ENCODE data around the gene USP32.
"Not testable (repeated sequence)": the region's sequence is repeated elsewhere in the genome, so short reads cannot be mapped to it uniquely, and the experiment has no call there.

USP32 gene

DNA sequence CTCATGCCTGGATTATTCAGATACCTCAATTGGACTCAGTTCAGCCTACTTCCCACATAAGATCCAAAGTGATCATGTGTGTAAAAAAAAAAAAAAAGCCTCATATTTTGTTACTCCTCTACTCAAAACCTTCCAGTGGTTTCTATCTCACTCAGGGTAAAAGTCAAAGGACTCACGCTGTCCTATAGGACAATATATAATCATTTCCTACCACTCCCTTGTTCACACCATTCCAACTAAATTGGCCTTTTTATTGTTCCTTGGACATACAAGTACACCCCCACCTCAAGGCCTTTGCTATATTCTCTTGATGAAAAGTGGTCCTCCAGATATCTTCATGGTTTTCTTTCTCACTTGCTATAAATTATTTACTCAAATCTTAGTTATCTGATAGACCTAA lies 99.2 kb downstream of the USP32 start:
- DNase-seq, result no peak

GRCh38 chr17:60284709-60285108 lies 107.2 kb downstream of the USP32 start:
- no peak for DNase-seq

DNA sequence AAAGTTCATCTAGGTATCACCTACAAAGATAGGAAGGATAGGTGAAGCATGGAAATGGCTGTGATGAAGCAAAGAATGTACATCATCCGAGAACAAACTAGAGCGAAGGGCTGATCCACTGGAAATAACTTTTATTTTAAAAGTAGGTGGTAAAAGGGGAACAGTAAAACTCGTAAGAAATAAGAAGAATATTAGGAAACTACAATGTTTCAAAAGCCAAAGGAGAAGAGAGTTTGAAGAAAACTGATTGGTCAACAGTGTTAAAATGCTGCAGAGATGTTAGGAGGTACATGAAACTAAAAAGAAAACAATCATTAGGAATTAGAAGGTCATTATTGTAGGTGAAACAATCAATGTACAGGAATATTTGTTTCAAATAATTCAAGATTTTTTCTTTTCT lies 108.1 kb downstream of the USP32 start:
- DNase-seq, result no peak

GRCh38 chr17:60280673-60281072 lies 111.3 kb downstream of the USP32 start:
- no peak for DNase-seq

DNA sequence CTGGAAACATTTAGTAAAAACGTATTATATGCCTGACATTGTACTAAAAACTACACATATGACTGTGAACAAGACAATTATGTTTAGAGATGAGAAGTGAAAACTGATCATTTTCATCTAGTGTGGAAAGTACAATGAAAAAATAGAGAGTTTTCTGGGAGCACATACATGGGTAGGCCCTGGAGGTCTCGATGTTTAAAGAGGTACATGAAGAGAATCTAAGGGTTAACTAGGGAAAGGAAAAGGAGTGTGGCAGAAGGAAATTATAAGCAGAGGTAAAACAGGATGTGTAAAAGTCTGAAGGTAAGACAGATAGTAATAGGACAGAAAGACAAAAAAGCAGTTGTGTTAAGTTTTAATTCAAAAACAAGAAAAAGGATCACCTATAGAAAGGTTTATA lies 113.7 kb downstream of the USP32 start:
- no peak for DNase-seq

DNA sequence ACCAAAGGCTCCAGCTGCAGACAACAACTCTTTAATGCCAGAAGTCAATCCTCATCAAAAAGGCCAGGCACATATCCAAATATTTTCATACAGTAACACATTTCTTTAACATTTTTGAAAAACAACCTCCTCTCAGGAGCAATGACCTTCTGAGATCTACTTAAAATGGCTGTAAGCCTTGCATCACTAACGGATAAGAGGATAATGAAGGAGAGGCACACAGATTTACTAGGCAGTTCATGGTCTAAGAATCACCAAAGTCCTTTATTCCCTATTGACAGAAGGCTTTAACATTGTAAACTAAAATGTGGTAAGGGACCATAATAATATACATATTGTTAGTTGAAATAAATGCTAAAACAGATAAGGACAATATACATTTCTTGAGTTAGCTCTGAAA lies 114.7 kb downstream of the USP32 start:
- DNase-seq, result no peak

GRCh38 chr17:60269417-60269816 lies 122.5 kb downstream of the USP32 start:
- no peak for DNase-seq

DNA sequence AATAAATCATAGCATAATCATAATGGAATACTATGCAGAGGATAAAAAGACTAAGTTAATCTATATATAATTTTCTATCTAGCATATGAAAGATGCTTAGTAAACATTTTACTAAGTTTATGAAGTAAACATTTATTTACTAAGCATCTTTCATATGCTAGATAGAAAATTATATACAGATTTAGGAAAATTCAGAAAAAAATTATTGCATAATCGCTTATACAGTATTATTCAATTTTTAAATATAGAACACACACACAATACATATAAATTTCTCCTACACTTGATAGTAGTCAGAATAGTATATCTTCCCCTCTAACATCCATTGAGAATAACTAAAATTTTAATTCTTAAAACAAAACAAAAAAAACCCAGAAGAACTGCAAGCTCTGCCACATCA lies 131.4 kb downstream of the USP32 start:
- DNase-seq, result no peak

DNA sequence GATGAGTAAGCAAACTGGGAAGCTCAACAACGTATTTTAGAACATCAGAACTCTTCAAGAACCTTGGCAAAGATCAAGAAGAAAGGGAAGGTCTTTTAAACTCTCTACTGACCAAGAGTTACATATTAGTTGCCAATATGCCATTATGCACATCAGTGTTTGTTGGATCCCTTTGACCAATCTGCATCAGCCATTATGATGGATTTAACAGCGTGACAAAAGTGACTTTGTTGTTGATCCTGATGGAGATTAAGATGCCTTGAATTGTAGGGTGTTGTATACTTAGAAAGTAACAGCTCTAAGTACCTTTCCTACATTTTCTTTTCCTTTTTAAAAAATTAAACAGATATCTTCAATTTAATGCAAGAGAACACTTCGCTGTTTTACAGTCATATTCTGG lies 133.6 kb downstream of the USP32 start:
- DNase-seq, result no peak

DNA sequence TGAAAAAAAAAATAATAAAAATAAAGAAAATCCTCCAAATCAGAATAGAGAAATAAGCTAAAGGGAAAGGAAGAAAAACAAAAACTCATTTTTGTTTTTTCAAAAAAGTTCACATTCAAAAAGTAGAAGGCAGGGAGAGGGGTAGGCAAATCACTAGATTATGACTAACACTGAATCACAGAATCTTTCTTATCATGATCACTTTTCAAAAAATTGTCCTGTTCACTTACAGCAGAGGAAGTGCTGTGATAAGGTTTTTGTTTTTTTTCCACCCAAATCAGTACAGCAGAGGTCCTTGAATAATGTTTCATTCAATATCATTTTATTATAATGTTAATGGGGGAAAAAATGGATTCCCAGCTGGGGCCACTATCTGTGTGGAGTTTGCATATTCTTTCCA lies 135.8 kb downstream of the USP32 start:
- DNase-seq, result no peak

DNA sequence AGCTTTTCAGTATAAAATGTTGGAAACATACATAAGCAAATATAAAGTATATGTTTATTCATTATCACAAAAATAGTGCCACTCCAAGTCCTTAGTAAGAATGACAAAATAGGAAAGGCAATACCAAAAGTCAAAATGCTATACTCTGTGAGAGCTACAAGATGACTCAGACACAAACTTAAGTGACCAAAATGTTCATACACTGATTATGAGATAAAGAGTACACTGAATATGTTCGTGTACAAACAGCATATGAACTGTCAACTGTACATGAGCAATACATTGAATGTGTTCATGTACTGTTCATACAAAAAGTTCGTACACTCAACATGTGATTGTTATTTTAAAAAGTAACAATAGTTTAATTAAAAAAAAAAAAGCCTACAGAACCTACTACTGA lies 138.9 kb downstream of the USP32 start:
- no peak for DNase-seq

DNA sequence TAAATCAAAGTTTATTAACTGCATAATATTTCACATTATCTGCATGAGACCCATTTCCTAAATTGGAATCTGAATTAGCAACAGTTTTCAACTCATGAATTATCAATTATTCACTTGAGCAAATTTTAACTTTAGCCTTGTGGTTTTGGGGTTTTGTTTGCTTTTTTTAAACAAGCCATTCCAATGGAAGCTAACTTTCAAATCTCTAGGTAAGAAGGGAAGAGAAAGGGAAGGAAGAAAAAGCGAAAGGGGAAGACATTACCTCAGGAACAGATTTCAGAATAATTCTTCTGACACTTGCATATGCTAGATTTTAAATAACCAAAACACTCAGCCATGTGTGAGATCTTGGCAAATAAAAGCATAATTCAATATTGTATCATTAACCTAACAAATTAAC lies 139.5 kb downstream of the USP32 start:
- DNase-seq, result no peak

- no peak for DNase-seq
Observed at GRCh38 chr17:60249290-60249826, 142.6 kb downstream of the USP32 start.

DNA sequence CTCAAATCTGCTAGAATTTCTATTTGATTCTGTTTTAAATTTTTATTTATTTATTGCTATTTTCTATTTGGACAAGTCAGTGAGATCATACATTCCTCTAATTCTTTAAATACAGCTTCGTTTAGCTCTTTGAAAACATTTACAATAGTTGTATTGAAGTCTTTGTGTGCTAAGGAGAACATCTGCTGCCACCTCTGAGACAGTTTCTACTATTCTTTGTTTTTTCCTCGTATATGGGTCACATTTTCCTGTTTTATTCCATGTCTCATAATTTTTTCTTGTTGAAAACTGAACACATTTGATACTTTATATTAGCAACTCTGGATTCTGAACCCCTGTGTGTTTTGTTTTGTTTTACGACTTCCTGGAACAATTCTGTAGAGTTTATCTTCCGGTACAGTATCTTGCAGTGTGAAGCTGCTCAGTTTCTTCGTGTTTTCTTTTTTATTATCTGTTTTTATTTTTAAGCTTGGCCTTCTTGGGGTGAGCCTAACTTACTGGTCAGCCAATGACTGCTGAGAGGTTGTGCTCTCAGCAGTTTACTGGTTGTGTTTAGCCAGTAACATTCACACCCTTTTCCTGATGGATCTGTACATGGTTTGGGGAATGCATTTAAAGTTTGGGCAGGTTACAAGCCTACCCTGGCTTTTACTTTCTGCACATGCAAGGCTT lies 143.2 kb downstream of the USP32 start:
- no peak for DNase-seq

DNA sequence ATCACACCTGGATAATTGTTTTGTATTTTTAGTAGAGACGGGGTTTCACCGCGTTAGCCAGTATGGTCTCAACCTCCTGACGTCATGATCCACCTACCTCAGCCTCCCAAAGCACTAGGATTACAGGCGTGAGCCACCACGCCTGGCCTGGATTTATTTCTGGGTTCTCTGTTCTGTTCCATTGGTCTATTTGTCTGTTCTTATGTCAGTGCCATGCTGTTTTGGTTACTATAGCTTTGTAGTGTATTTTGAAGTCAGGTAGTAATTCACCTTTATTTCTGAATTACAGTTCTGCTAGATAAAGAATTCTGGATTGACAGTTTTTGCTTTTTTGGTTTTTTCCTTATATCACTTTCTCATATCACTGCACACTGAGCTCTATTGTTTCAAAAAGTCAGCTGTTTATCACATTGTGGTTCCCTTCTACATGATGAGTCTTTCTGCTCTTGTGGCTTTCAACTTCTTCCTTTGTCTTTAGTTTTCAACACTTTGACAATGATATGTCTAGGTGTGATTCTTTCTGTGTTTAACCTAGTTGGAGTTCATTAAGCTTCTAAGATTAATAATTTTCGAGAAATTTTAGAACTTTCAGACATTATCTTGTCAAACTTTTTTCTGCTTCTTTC lies 144.0 kb downstream of the USP32 start:
- no peak for DNase-seq

DNA sequence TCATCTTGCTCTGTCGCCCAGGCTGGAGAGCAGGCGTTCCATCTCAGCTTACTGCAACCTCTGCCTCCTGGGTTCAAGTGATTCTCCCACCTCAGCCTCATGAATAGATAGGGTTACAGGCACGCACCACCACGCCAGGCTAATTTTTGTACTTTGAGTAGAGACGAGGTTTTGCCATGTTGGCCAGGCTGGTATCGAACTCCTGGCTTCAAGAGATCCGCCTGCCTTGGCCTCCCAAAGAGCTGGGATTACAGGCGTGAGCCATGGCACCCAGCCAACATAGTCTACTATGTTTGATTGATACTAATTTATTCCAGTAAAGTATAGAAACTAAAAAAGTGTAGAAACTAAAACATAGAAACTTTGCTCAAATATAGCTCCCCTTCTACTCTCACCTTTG lies 147.3 kb downstream of the USP32 start:
- DNase-seq, result no peak

DNA sequence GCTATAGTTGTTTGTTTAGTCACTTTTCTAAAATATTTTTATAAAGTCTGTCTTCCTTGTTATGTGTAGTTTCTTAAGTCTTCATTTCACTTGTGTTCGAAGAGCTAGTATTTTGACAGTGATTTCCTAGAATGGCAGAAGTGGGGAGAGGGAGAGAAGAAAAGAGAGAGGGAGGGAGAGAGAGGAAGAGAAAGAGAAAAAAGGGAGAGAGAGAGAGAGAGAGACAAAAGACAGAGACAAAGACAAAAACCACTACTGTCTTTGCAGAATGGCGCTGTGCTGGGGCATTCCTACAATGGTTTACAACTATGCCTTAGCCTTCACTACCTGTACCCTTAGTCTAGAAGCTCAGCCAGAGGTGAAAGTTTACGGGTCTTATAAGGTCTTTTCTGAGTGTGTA lies 151.6 kb downstream of the USP32 start:
- no peak for DNase-seq

GRCh38 chr17:60231691-60232090 lies 160.2 kb downstream of the USP32 start:
- no peak for DNase-seq

- peak; percentile 25 for DNase-seq
Observed at GRCh38 chr17:60231234-60231633, 160.7 kb downstream of the USP32 start.

- no peak for DNase-seq
Observed at GRCh38 chr17:60230358-60230757, 161.6 kb downstream of the USP32 start.

- peak; percentile 10 for DNase-seq
Observed at GRCh38 chr17:60229188-60229802, 162.6 kb downstream of the USP32 start.

DNA sequence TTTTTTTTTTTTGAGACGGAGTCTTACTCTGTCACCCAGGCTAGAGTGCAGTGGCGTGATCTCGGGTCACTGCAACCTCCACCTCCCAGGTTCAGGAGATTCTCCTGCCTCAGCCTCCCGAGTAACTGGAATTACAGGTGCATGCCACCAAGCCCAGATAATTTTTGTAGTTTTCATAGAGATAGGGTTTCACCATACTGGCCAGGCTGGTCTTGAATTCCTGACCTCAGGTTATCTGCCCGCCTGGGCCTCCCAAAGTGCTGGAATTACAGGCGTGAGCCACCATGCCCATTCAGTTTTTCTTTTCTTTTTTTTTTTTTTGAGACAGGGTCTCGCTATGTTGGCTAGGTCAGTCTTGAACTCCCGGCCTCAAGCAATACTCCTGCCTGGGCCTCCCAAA lies 164.7 kb downstream of the USP32 start:
- not testable (repeated sequence) for DNase-seq

DNA sequence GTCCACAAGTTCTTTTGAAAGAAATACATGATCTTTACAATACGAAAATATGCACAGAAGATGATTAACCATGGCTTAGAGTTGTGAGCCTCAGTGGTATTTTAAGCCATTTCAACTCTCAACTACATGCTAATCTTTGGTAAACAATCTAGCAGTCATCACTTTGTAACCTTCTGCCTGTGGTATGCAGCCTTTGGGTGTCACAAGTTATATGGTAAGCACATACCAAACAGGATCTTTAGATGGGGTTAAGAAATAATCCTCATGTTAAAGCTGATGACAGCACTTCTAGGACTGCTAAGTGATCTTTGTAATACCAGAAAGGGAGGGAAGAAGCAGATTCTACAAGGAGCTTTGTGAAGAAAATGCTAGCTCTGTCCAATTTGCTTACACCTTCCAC lies 167.9 kb downstream of the USP32 start:
- DNase-seq, result no peak

GRCh38 chr17:60223456-60223855 lies 168.5 kb downstream of the USP32 start:
- DNase-seq, result no peak

Measured in NCI-H1105 treated with DMSO at 0.1 percent for 48 hours (cell line).